Endothelial cell of umbilical vein (primary cell): Measurements from ENCODE around the gene HMCN1. TPM values are rescaled to one million over a fixed set of nuclear protein-coding genes. Genes with fewer than 3 reads are reported as not detected.

ENCODE experiments used
- BruUV-seq: library from RNA; stranded (reverse); fragments of 400-500 nt; replicated peaks from 2 replicates; lab custom pipeline; 2021; lab: Mats Ljungman, UMichigan
- CTCF ChIA-PET: fragments of 300-600, 350-600 bp; sonication (Branson Sonifier 250); formaldehyde crosslinking; loops from one replicate; lab custom pipeline; 2021; ENCODE audit warnings: antibody characterized with exemption, inconsistent platforms; lab: Charles Lee
- POLR2A ChIA-PET: fragments of 300-600, 350-600 bp; sonication (Branson Sonifier 250); formaldehyde crosslinking; loops from one replicate; lab custom pipeline; 2021; ENCODE audit warnings: antibody characterized with exemption, inconsistent platforms; lab: Charles Lee
- DNase-seq: peaks from one replicate; pipeline ENCODE4 v3.0.0-alpha.2; 2011; ENCODE audit warnings: low read depth, low spot score
- FAIRE-seq: peaks from 2 replicates; lab custom pipeline; 2011; peaks lifted over from hg19 to GRCh38; lab: Jason Lieb, UNC
- H2AFZ ChIP-seq: 2 replicates; pipeline ENCODE4 v1.6.0; 2012; ENCODE audit warnings: low read depth, low read length, control low read depth, inconsistent platforms
- H3K27ac ChIP-seq: 2 replicates; pipeline ENCODE4 v1.5.1; 2011; ENCODE audit warnings: low read depth, mild to moderate bottlenecking, control low read depth, low read length, moderate library complexity; ENCODE audit not compliant: insufficient read depth
- H3K27me3 ChIP-seq, 2 experiments: 2 replicates each; pipeline versions ENCODE4 v1.6.0 to v1.6.1; 2011; ENCODE audit warnings: low read length in 2 of 2, mixed read lengths in 1 of 2; ENCODE audit not compliant: control insufficient read depth in 2 of 2, insufficient read depth in 2 of 2
- H3K36me3 ChIP-seq, 2 experiments: 2 replicates in 1 of 2; 3 replicates in 1 of 2; pipeline ENCODE4 v1.5.1; 2011; ENCODE audit warnings: low read length in 2 of 2, mild to moderate bottlenecking in 1 of 2, moderate library complexity in 1 of 2; ENCODE audit not compliant: control insufficient read depth in 2 of 2, insufficient read depth in 2 of 2; ENCODE audit errors: extremely low read depth in 1 of 2
- H3K4me1 ChIP-seq: 3 replicates; pipeline ENCODE4 v1.5.1; 2011; ENCODE audit warnings: mild to moderate bottlenecking, low read length; ENCODE audit not compliant: control insufficient read depth, insufficient read depth; ENCODE audit errors: extremely low read depth
- H3K4me2 ChIP-seq: 2 replicates; pipeline ENCODE4 v1.6.1; 2011; ENCODE audit warnings: low read length, control low read depth, mixed read lengths; ENCODE audit not compliant: insufficient read depth
- H3K4me3 ChIP-seq, 3 experiments: fragments of 200-600 bp in 1 of 3; sonication (generic), shearing (Covaris generic) in 1 of 3; replicated peaks in 1 of 3; 2 replicates each; pipeline ENCODE4 v1.5.1; 2011 to 2016; ENCODE audit warnings: control low read depth in 3 of 3, low read length in 3 of 3, mild to moderate bottlenecking in 2 of 3, inconsistent platforms in 1 of 3, low read depth in 1 of 3, moderate library complexity in 1 of 3; ENCODE audit not compliant: insufficient read depth in 1 of 3
- H3K79me2 ChIP-seq: 2 replicates; pipeline ENCODE4 v1.6.0; 2012; ENCODE audit warnings: low read length, inconsistent platforms; ENCODE audit not compliant: control insufficient read depth, insufficient read depth
- H3K9ac ChIP-seq: replicated peaks from 2 replicates; pipeline ENCODE3; 2011; ENCODE audit warnings: low read length, control low read depth; ENCODE audit not compliant: insufficient read depth; ENCODE audit errors: extremely low read depth
- H3K9me1 ChIP-seq: replicated peaks from 3 replicates; pipeline ENCODE4 v1.6.0; 2011; ENCODE audit warnings: mild to moderate bottlenecking, low read length; ENCODE audit not compliant: control insufficient read depth, insufficient read depth; ENCODE audit errors: extremely low read depth
- H3K9me3 ChIP-seq: replicated peaks from 2 replicates; pipeline ENCODE4 v1.5.1; 2012; ENCODE audit warnings: low read length, inconsistent platforms; ENCODE audit not compliant: control insufficient read depth, insufficient read depth
- H4K20me1 ChIP-seq: replicated peaks from 2 replicates; pipeline ENCODE3; 2011; ENCODE audit warnings: mild to moderate bottlenecking, low read length; ENCODE audit not compliant: control insufficient read depth, insufficient read depth; ENCODE audit errors: extremely low read depth
- EZH2 ChIP-seq: IDR thresholded peaks from 2 replicates; pipeline ENCODE4 v1.6.1; 2012; ENCODE audit warnings: borderline replicate concordance, low read depth, mild to moderate bottlenecking, moderate library complexity, low read length, inconsistent platforms; ENCODE audit not compliant: severe bottlenecking
- FOS ChIP-seq: IDR thresholded peaks from 2 replicates; pipeline ENCODE4 v1.6.1; 2011; ENCODE audit warnings: mild to moderate bottlenecking, low read length, moderate library complexity, borderline replicate concordance; ENCODE audit not compliant: insufficient read depth
- GATA2 ChIP-seq: IDR thresholded peaks from 2 replicates; pipeline ENCODE4 v1.7.0; 2011; ENCODE audit warnings: low read depth, mild to moderate bottlenecking, moderate library complexity, mixed read lengths, low read length; ENCODE audit not compliant: insufficient read length, insufficient read depth
- JUN ChIP-seq: IDR thresholded peaks from 2 replicates; pipeline ENCODE4 v1.6.1; 2011; ENCODE audit warnings: borderline replicate concordance, low read depth; ENCODE audit not compliant: insufficient read length, insufficient read depth
- MYC ChIP-seq: IDR thresholded peaks from one replicate; pipeline ENCODE4 v1.6.1; 2011; ENCODE audit warnings: mild to moderate bottlenecking, low read depth, low read length
- POLR2A ChIP-seq: IDR thresholded peaks from 2 replicates; pipeline ENCODE4 v1.6.1; 2012; ENCODE audit warnings: low read depth, mild to moderate bottlenecking, control low read depth, low read length
- POLR2AphosphoS5 ChIP-seq: IDR thresholded peaks from 2 replicates; pipeline ENCODE4 v1.6.1; 2012; ENCODE audit warnings: low read depth, mild to moderate bottlenecking, control low read depth, low read length, moderate library complexity; ENCODE audit not compliant: insufficient read depth
- dilution Hi-C: fragments of 300-500 bp; cut with MboI; formaldehyde crosslinking; loops from one replicate; pipeline ENCODE4 v1.15.0; 2019; ENCODE audit warnings: low sequenced_read_pairs; ENCODE audit not compliant: extremely low pct_ligation_motif_present
- intact Hi-C: fragments of 100-400 bp; cut with micrococcal nuclease; formaldehyde crosslinking; loops from one replicate; pipeline ENCODE4 v1.10.0; 2022
- polyA plus RNA-seq, 4 experiments: library from polyadenylated mRNA; depleted of rRNA in 3 of 4; stranded (reverse) in 3 of 4; unstranded in 1 of 4; fragments of >200 nt; gene quantifications; 2 replicates each; pipeline versions ENCODE4 v1.2.1 to v1.2.3, GENCODE V29; 2011 to 2012; ENCODE audit warnings: missing spikeins in 1 of 4
- total RNA-seq: library from RNA; stranded (reverse); gene quantifications from 2 replicates; pipeline ENCODE4 v1.2.3, GENCODE V29; 2021
- TF ChIP-seq, protein P1 (sequence below): IDR thresholded peaks from 2 replicates; pipeline ENCODE4 v1.6.1; 2011; ENCODE audit not compliant: insufficient read depth, insufficient read length
- TF ChIP-seq, protein P2 (sequence below), 2 donors: IDR thresholded peaks; 1 replicate in 1 of 2; 2 replicates in 1 of 2; pipeline ENCODE4 v1.5.1; 2011; ENCODE audit warnings: low read length in 2 of 2, mild to moderate bottlenecking in 2 of 2, moderate library complexity in 2 of 2, control low read depth in 1 of 2, inconsistent platforms in 1 of 2, low read depth in 1 of 2; ENCODE audit not compliant: insufficient read depth in 1 of 2; ENCODE audit errors: extremely low read depth in 1 of 2

The HMCN1 gene
- total and polyA plus RNA-seq, 2 donors (not counting 3 experiments of a cell fraction or from before 2014, with no cell fraction given) = 10.3 to 16.0 TPM

DNA sequence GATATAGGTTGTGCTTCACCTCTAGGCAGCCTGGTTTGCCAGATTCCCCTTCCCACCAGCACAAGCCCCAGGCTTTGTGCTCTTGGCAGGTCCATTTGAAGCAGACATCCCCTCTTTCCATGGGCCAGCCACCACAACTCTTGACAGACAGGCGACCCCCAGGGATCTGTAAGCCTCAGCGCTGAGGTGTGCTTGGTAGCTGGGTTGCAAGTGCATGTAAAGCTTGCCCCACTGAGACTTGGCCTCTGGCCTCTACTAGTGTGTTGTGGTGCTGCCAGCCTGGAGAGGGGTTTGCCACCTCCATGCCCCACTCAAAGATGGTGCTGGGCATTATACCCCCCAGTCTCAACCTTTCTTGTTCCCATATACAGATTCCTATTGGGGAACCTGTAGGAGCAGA lies 103.9 kb downstream of the HMCN1 start:
- H4K20me1 ChIP-seq = no peaks in the 10 kb centered on the region
- no peak overlapping the region for H3K4me2 ChIP-seq
- TF ChIP-seq JUN (no peak), MYC (no peak), EZH2 (no peak), GATA2 (no peak), POLR2A (no peak), FOS (no peak), POLR2AphosphoS5 (no peak)
- TF ChIP-seq, protein P1, sequence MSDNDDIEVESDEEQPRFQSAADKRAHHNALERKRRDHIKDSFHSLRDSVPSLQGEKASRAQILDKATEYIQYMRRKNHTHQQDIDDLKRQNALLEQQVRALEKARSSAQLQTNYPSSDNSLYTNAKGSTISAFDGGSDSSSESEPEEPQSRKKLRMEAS = no peak
- TF ChIP-seq, protein P2, sequence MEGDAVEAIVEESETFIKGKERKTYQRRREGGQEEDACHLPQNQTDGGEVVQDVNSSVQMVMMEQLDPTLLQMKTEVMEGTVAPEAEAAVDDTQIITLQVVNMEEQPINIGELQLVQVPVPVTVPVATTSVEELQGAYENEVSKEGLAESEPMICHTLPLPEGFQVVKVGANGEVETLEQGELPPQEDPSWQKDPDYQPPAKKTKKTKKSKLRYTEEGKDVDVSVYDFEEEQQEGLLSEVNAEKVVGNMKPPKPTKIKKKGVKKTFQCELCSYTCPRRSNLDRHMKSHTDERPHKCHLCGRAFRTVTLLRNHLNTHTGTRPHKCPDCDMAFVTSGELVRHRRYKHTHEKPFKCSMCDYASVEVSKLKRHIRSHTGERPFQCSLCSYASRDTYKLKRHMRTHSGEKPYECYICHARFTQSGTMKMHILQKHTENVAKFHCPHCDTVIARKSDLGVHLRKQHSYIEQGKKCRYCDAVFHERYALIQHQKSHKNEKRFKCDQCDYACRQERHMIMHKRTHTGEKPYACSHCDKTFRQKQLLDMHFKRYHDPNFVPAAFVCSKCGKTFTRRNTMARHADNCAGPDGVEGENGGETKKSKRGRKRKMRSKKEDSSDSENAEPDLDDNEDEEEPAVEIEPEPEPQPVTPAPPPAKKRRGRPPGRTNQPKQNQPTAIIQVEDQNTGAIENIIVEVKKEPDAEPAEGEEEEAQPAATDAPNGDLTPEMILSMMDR (IDR thresholded peaks at IDR 0.05; ENCODE audit: extremely low read depth in 1 of 2, insufficient read depth in 1 of 2, low read depth in 1 of 2, low read length in 2 of 2) = no peak
- no peak overlapping the region for H3K27ac ChIP-seq
- H3K36me3 ChIP-seq = no peaks in the 10 kb centered on the region
- BruUV-seq = no TSS peak
- DNase-seq = no peak
- ChIA-PET POLR2A (no interaction called here), CTCF (no interaction called here)
- no peaks in the 10 kb centered on the region for H3K9me1 ChIP-seq
- H3K4me1 ChIP-seq = peaks cover 6% of the 10 kb centered on the region
- H2AFZ ChIP-seq = peak overlapping the region; percentile 48
- dilution Hi-C loops (no loop called here), intact Hi-C loops (no loop called here)
- no peaks in the 10 kb centered on the region for H3K79me2 ChIP-seq
- H3K27me3 ChIP-seq = no peaks in the 10 kb centered on the region
- no peak overlapping the region for H3K9ac ChIP-seq
- FAIRE-seq = no peak
- no peaks in the 10 kb centered on the region for H3K9me3 ChIP-seq
- no peak overlapping the region for H3K4me3 ChIP-seq
